Upper lobe of right lung (tissue), 1 donor: ENCODE measurements around the gene DNAJB12. TPM values are rescaled to one million over a fixed set of nuclear protein-coding genes. Genes with fewer than 3 reads are reported as not detected.

Source experiments
- ATAC-seq: fragments of 200-7000 bp; cut with Tn5 transposase; one replicate; pipeline ENCODE4 v1.9.1; 2020; ENCODE audit warnings: mild to moderate bottlenecking, moderate library complexity
- DNase-seq: peaks from one replicate; pipeline ENCODE4 v3.0.0-alpha.2; 2020
- H3K27ac ChIP-seq: fragments of 200-600 bp; one replicate; pipeline ENCODE4 v1.8.0; 2022
- H3K27me3 ChIP-seq: fragments of 200-600 bp; one replicate; pipeline ENCODE4 v1.8.0; 2022; ENCODE audit warnings: mild to moderate bottlenecking
- H3K36me3 ChIP-seq: fragments of 200-600 bp; one replicate; pipeline ENCODE4 v1.8.0; 2022
- H3K4me1 ChIP-seq: fragments of 200-600 bp; one replicate; pipeline ENCODE4 v1.8.0; 2022
- H3K4me3 ChIP-seq: fragments of 200-600 bp; one replicate; pipeline ENCODE4 v1.8.0; 2022; ENCODE audit warnings: mild to moderate bottlenecking
- H3K9me3 ChIP-seq: fragments of 200-600 bp; one replicate; pipeline ENCODE4 v1.8.0; 2022
- CTCF ChIP-seq: fragments of 200-600 bp; IDR thresholded peaks from one replicate; pipeline ENCODE4 v1.8.0; 2022; ENCODE audit warnings: antibody characterized with exemption
- intact Hi-C: fragments of 100-400 bp; cut with DNase I; formaldehyde crosslinking; loops from one replicate; pipeline ENCODE4 v1.11.0; 2022
- total RNA-seq: library from RNA; stranded (reverse); fragmentation: NEBNext Ultra II Directional; extraction: Animal tissue kit (Norgen Biotek cat#: 25700); gene quantifications from one replicate; pipeline ENCODE4 v1.2.1, GENCODE V29; 2021
- donor health status: DM: no; HTN: yes; CAD: no; lungs with severe emphysema.

Gene DNAJB12
- total RNA-seq, 1 donor from 2014 or later = 39.9 TPM

- Histone ChIP-seq H3K36me3 (peaks cover 78% of the 10 kb centered on the region), H3K27me3 (no peaks in the 10 kb centered on the region), H3K4me3 (no peak overlapping the region), H3K9me3 (no peaks in the 10 kb centered on the region), H3K27ac (peak overlapping the region; percentile 94), H3K4me1 (peaks cover 69% of the 10 kb centered on the region)
- ATAC-seq (no peak), DNase-seq (no peak)
- no peak for TF ChIP-seq CTCF
- intact Hi-C loops = no loop called here
These were observed 18.3 kb downstream of the DNAJB12 start for GRCh38 chr10:72336259-72337038.

- H3K27me3 ChIP-seq = no peaks in the 10 kb centered on the region
- H3K27ac ChIP-seq = peak overlapping the region; percentile 94
- peaks cover 69% of the 10 kb centered on the region for H3K36me3 ChIP-seq
These were observed 19.1 kb downstream of the DNAJB12 start for GRCh38 chr10:72335394-72336258.

GRCh38 chr10:72334825-72335393, 19.8 kb downstream of the DNAJB12 start:
- DNase-seq (peak; percentile 89), ATAC-seq (peak; percentile 62)
- peak overlapping the region; percentile 94 for H3K27ac ChIP-seq
- intact Hi-C loops = no loop called here
- H3K4me1 ChIP-seq = peaks cover 65% of the 10 kb centered on the region
- no peak overlapping the region for H3K4me3 ChIP-seq
- no peaks in the 10 kb centered on the region for H3K9me3 ChIP-seq
- peak; percentile 39 for TF ChIP-seq CTCF
- peaks cover 62% of the 10 kb centered on the region for H3K36me3 ChIP-seq
- H3K27me3 ChIP-seq = no peaks in the 10 kb centered on the region

More at GRCh38 chr10:72335394-72336258, 19.1 kb downstream of the DNAJB12 start:
- ATAC-seq (peak; percentile 4), DNase-seq (peak; percentile 75)
- peaks cover 69% of the 10 kb centered on the region for H3K4me1 ChIP-seq
- no peaks in the 10 kb centered on the region for H3K9me3 ChIP-seq
- intact Hi-C loops = no loop called here
- no peak for TF ChIP-seq CTCF
- no peak overlapping the region for H3K4me3 ChIP-seq

- Histone ChIP-seq H3K27me3 (no peaks in the 10 kb centered on the region), H3K27ac (peak overlapping the region; percentile 94), H3K4me1 (peaks cover 71% of the 10 kb centered on the region), H3K36me3 (peaks cover 56% of the 10 kb centered on the region), H3K9me3 (no peaks in the 10 kb centered on the region), H3K4me3 (no peak overlapping the region)
- intact Hi-C loops = no loop called here
- no peak for TF ChIP-seq CTCF
- no peak for ATAC-seq
- DNase-seq = no peak
These were observed 20.4 kb downstream of the DNAJB12 start for GRCh38 chr10:72334196-72334824.
